ENCODE results near the gene MAGEA9. TPM values are rescaled to one million over a fixed set of nuclear protein-coding genes. Genes with fewer than 3 reads are reported as not detected.
"Not testable (repeated sequence)": the region's sequence is repeated elsewhere in the genome, so short reads cannot be mapped to it uniquely, and the experiment has no call there.

The MAGEA9 gene
- total RNA-seq, 2 donors from 2014 or later: not detected

DNA sequence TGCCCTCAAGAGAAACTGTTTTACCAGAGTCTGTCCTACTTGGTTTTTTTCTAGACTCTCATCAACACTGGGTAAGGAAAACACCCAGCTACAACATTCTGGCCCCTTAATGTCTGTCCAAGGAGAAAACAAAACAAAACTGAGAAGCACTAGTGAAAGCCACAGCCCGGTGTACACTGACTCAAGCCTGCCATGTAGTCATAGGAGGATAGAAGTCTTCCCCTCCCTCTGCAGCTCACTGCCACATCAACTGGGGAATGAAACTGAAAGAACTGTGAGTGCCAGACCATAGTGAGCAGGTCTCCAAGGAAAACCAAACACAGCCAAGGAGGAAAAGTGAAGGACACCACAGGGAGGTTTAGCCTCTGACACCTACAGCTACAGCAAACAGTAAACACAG lies 13.8 kb downstream of the MAGEA9 start:
- ATAC-seq; H3K9me3 ChIP-seq; H3K4me1 ChIP-seq; H3K36me3 ChIP-seq (replicated peaks in 1 of 2; ENCODE audit: insufficient read depth in 1 of 2, low read depth in 2 of 2); H3K27ac ChIP-seq; intact Hi-C loops (cut with DNase I); H3K27me3 ChIP-seq; DNase-seq; H3K4me3 ChIP-seq: not testable (repeated sequence)
- no CpG with 5 or more reads among the region's 1 CpG for WGBS, 2 donors

DNA sequence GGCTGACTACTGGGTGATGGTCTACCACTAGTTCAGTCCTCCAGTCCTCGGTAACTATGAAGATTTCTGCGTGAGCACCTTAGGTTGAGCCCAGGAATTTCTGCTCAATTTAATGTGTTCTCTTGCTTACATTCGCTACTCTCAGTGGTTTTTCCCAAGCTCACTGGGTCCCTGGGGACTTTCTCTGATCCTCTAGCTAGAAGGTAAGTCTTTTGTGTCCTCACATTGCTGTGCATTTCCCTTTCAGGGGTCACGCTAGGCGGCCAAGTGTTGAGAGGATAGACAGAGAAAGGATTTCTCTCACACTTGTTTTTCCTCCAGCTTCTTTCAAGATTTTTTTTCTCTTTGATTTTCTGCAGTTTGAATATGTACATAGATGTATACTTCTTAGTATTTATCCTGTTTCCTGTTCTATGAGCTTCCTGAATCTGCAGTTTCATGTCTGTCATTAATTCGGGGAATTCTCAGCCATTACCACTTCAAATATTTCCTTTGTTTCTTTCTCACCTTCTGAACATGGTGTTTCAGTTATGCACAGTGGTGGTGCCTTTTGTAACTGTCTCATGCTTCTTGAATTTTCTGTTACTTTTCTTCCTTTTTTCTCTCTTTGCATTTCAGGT lies 17.5 kb downstream of the MAGEA9 start:
- WGBS, 2 donors: 72 to 76% methylated on average over 6 of the region's 6 CpGs
- ATAC-seq: no peak
- no peak overlapping the region for H3K4me3 ChIP-seq
- no peak for TF ChIP-seq POLR2A (IDR thresholded peaks at IDR 0.05)
- TF ChIP-seq, protein P1, sequence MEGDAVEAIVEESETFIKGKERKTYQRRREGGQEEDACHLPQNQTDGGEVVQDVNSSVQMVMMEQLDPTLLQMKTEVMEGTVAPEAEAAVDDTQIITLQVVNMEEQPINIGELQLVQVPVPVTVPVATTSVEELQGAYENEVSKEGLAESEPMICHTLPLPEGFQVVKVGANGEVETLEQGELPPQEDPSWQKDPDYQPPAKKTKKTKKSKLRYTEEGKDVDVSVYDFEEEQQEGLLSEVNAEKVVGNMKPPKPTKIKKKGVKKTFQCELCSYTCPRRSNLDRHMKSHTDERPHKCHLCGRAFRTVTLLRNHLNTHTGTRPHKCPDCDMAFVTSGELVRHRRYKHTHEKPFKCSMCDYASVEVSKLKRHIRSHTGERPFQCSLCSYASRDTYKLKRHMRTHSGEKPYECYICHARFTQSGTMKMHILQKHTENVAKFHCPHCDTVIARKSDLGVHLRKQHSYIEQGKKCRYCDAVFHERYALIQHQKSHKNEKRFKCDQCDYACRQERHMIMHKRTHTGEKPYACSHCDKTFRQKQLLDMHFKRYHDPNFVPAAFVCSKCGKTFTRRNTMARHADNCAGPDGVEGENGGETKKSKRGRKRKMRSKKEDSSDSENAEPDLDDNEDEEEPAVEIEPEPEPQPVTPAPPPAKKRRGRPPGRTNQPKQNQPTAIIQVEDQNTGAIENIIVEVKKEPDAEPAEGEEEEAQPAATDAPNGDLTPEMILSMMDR (IDR thresholded peaks at IDR 0.05): no peak
- H3K9me3 ChIP-seq: no peaks in the 10 kb centered on the region
- H3K4me1 ChIP-seq: no peaks in the 10 kb centered on the region
- no peaks in the 10 kb centered on the region for H3K27me3 ChIP-seq
- no peak overlapping the region for H3K27ac ChIP-seq
- H3K36me3 ChIP-seq (replicated peaks in 1 of 2; ENCODE audit: insufficient read depth in 1 of 2, low read depth in 2 of 2): no peaks in the 10 kb centered on the region
- DNase-seq: no peak
- intact Hi-C loops (cut with DNase I): no loop called here

DNA sequence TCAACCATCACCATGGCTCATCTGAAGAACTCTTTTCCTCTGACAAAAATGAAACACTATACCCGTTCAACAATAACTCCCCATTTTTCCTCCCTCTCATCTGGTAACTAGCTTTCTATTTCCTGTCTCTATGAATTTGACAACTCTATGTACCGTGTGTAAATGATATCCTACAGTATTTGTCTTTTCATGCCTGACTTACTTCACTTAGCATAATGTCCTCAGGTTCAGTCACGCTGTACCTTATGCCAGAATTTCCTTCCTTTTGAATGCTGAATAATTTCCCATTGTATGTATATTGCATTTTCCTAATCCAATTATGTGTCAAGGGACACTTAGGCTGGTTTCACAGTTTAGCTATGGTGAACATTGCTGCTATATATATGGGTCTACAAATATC lies 18.2 kb downstream of the MAGEA9 start:
- 52 to 68% methylated on average over 3 of the region's 3 CpGs for WGBS, 2 donors
- Histone ChIP-seq H3K36me3 (replicated peaks in 1 of 2; ENCODE audit: insufficient read depth in 1 of 2, low read depth in 2 of 2) (no peaks in the 10 kb centered on the region), H3K27ac (no peak overlapping the region), H3K4me1 (no peaks in the 10 kb centered on the region), H3K4me3 (no peak overlapping the region), H3K27me3 (no peaks in the 10 kb centered on the region), H3K9me3 (no peaks in the 10 kb centered on the region)
- DNase-seq (no peak), ATAC-seq (no peak)
- intact Hi-C loops (cut with DNase I): no loop called here
- TF ChIP-seq, protein P1 (IDR thresholded peaks at IDR 0.05): no peak
- no peak for TF ChIP-seq POLR2A (IDR thresholded peaks at IDR 0.05)

DNA sequence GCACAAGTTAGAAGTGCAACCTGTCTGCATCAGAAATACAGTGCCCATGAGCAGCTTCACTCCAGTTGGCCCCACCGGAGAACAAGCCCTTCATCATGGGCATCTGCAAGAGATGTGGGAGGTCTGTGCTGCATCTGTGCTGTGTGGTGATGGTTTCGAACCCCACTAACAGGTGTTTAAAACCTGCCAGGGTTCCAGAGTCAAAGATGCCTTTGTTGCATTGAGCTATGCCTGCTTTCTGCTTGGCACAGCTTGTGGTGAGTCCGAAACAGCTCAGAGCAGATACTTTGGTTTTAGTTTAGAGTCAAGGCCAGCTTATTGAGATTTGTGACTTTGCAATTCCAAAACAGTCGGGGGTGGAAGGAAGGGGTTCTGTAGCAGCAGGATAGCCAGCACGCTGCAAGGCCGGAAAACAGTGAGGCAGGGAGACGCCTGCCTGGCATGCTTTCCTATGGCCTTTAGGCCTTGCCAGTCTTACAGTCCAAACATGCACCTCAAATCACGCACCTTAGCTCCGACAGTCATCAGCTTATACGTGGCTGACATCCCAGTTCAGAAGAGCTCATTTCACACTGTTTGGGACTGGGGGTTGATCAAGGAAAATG lies 21.8 kb downstream of the MAGEA9 start:
- H3K36me3 ChIP-seq (replicated peaks in 1 of 2; ENCODE audit: insufficient read depth in 1 of 2, low read depth in 2 of 2): no peaks in the 10 kb centered on the region
- no peaks in the 10 kb centered on the region for H3K9me3 ChIP-seq
- no peak for ATAC-seq
- H3K4me3 ChIP-seq: no peak overlapping the region
- no peaks in the 10 kb centered on the region for H3K27me3 ChIP-seq
- no peaks in the 10 kb centered on the region for H3K4me1 ChIP-seq
- 69 to 84% methylated on average over 4 to 10 of the region's 10 CpGs for WGBS, 2 donors
- no peak overlapping the region for H3K27ac ChIP-seq
- no peak for TF ChIP-seq POLR2A (IDR thresholded peaks at IDR 0.05)
- TF ChIP-seq, protein P1 (IDR thresholded peaks at IDR 0.05): no peak
- intact Hi-C loops (cut with DNase I): no loop called here
- no peak for DNase-seq

DNA sequence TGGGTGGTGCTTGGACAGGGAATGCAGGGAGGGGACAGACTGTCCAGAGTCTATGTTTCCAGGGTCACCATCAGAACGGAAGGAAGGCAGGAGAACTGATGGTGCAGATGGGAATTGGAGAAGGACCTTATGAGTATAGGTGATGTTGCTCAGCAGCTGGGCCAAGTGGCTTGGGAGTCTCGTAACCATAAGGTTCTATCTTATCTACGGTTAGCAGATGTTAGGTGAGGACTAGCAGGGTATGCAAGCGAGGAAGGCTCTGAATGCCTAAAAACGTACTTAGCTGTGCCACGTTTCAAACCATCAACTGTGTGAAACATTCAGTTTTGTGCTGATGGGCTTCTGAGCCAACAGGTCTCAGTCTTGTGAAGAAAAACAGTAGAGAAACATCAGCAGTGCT lies 22.4 kb downstream of the MAGEA9 start:
- Histone ChIP-seq H3K4me1 (no peaks in the 10 kb centered on the region), H3K4me3 (no peak overlapping the region), H3K27ac (no peak overlapping the region), H3K9me3 (no peaks in the 10 kb centered on the region), H3K36me3 (replicated peaks in 1 of 2; ENCODE audit: insufficient read depth in 1 of 2, low read depth in 2 of 2) (no peaks in the 10 kb centered on the region), H3K27me3 (no peaks in the 10 kb centered on the region)
- ATAC-seq (no peak), DNase-seq (no peak)
- 72 to 75% methylated on average over 5 to 6 of the region's 6 CpGs for WGBS, 2 donors
- intact Hi-C loops (cut with DNase I): no loop called here
- TF ChIP-seq, protein P1 (IDR thresholded peaks at IDR 0.05): no peak
- TF ChIP-seq POLR2A (IDR thresholded peaks at IDR 0.05): no peak
